ENCODE data around the gene SLC47A1. TPM values are rescaled to one million over a fixed set of nuclear protein-coding genes. Genes with fewer than 3 reads are reported as not detected.

SLC47A1 gene
- total and polyA plus RNA-seq, 2 of the 13 experiments (the other 11 are each of a cell fraction or from before 2014, with no cell fraction given), result 42.1 to 67.5 TPM

- H3K27me3 ChIP-seq (ENCODE audit: control insufficient read depth in 1 of 2, insufficient read depth in 2 of 2, low read length in 2 of 2), result no peaks in the 10 kb centered on the region
- intact Hi-C loops (cut with micrococcal nuclease; ENCODE audit: unreplicated experiment), result no loop called here
- H3K9me3 ChIP-seq (ENCODE audit: low read length), result peaks cover 27% of the 10 kb centered on the region
- in situ Hi-C loops (cut with HindIII; ENCODE audit: extremely low pct_ligation_motif_present, low pct_unique_long_range_greater_than_20kb), result no loop called here
- POLR2A ChIA-PET, result no interaction called here
- no peak overlapping the region for H3K4me3 ChIP-seq (replicated peaks in 1 of 3; ENCODE audit: insufficient read depth in 1 of 3, low read depth in 2 of 3, low read length in 3 of 3)
- CTCF ChIA-PET (ENCODE audit: low intra/inter-chr PET ratio, low total read pairs), result no interaction called here
- no peak overlapping the region for H3K9ac ChIP-seq (ENCODE audit: insufficient read depth, low read depth, low read length)
- no peak overlapping the region for H3K27ac ChIP-seq (ENCODE audit: extremely low read length, insufficient read depth, low read length)
- H3K4me1 ChIP-seq (ENCODE audit: insufficient read depth, low read length), result peaks cover 20% of the 10 kb centered on the region
- no TSS peak for BruUV-seq (replicated peaks)
- no peaks in the 10 kb centered on the region for H3K36me3 ChIP-seq (replicated peaks in 1 of 2; ENCODE audit: control insufficient read depth in 1 of 2, insufficient read depth in 2 of 2, low read length in 2 of 2)
- ATAC-seq (no peak), DNase-seq (ENCODE audit: low spot score) (no peak), FAIRE-seq (no peak)
- H3K4me2 ChIP-seq (ENCODE audit: low read depth, low read length), result no peak overlapping the region
- WGBS (ENCODE audit: low lambda C conversion rate), result 100% methylated on average over 1 of the region's 1 CpG
- H2AFZ ChIP-seq (ENCODE audit: low read length), result no peak overlapping the region
- H3K79me2 ChIP-seq (ENCODE audit: insufficient read depth, low read length), result no peaks in the 10 kb centered on the region
- H4K20me1 ChIP-seq (ENCODE audit: insufficient read depth, low read length), result no peaks in the 10 kb centered on the region
- TF ChIP-seq NFYC (CRISPR knock-in tag; IDR thresholded peaks at IDR 0.05) (no peak), ZNF101 (CRISPR knock-in tag; IDR thresholded peaks at IDR 0.05; ENCODE audit: borderline replicate concordance, low read depth) (no peak), ZBTB46 (CRISPR knock-in tag; IDR thresholded peaks at IDR 0.05; ENCODE audit: borderline replicate concordance) (no peak), ZNF629 (CRISPR knock-in tag; conservative IDR thresholded peaks at IDR 0.05) (no peak), ZNF232 (CRISPR knock-in tag; IDR thresholded peaks at IDR 0.05; ENCODE audit: borderline replicate concordance) (no peak), GABPA (IDR thresholded peaks at IDR 0.05; ENCODE audit: low read depth, low read length) (no peak), GABPA (CRISPR knock-in tag; IDR thresholded peaks at IDR 0.05; ENCODE audit: low read depth) (no peak), ZFX (CRISPR knock-in tag; IDR thresholded peaks at IDR 0.05; ENCODE audit: low read depth) (no peak), PHF20 (CRISPR knock-in tag; IDR thresholded peaks at IDR 0.05) (no peak), ZSCAN30 (CRISPR knock-in tag; IDR thresholded peaks at IDR 0.05) (no peak), ISX (CRISPR knock-in tag; conservative IDR thresholded peaks at IDR 0.05) (no peak), ZFAT (CRISPR knock-in tag; conservative IDR thresholded peaks at IDR 0.05) (no peak), KLF9 (CRISPR knock-in tag; IDR thresholded peaks at IDR 0.05; ENCODE audit: low read depth) (no peak), MED13 (CRISPR knock-in tag; IDR thresholded peaks at IDR 0.05) (no peak), ZNF354B (CRISPR knock-in tag; IDR thresholded peaks at IDR 0.05) (no peak)
Observed at GRCh38 chr17:19621697-19622096, 88.0 kb downstream of the SLC47A1 start.
